GM12878 (cell line): ENCODE measurements around the gene CALHM2. TPM values are rescaled to one million over a fixed set of nuclear protein-coding genes. Genes with fewer than 3 reads are reported as not detected.

Experiments
- ATAC-seq: fragments of 200-7000 bp; cut with Tn5 transposase; 3 replicates; pipeline ENCODE4 v1.9.1; 2020; ENCODE audit warnings: mild to moderate bottlenecking, moderate library complexity
- BruUV-seq: library from RNA; stranded (reverse); fragments of 400-500 nt; replicated peaks from 2 replicates; lab custom pipeline; 2021; lab: Mats Ljungman, UMichigan
- CTCF ChIA-PET: fragments of 300-600 bp; sonication (Branson Sonifier 250); formaldehyde crosslinking; extraction: SDS; loops from one replicate; lab custom pipeline; 2021; ENCODE audit warnings: inconsistent platforms; lab: Yijun Ruan, JAX
- POLR2A ChIA-PET: fragments of 350-600 bp; formaldehyde crosslinking; extraction: SDS; loops from one replicate; lab custom pipeline; 2021; ENCODE audit warnings: inconsistent platforms; lab: Charles Lee
- RAD21 ChIA-PET: fragments of 300-600 bp; sonication (Branson Sonifier 250); formaldehyde crosslinking; loops from one replicate; lab custom pipeline; 2023; ENCODE audit warnings: antibody characterized with exemption; ENCODE audit not compliant: unreplicated experiment; lab: Charles Lee
- SMC1A ChIA-PET: fragments of 300-600 bp; sonication (Branson Sonifier 250); formaldehyde crosslinking; loops from one replicate; lab custom pipeline; 2023; ENCODE audit not compliant: unreplicated experiment, uncharacterized antibody; lab: Charles Lee
- DNase-seq: peaks from one replicate; pipeline ENCODE4 v3.0.0-alpha.2; 2011; ENCODE audit warnings: low read depth, low spot score
- FAIRE-seq: peaks from 3 replicates; lab custom pipeline; 2011; peaks lifted over from hg19 to GRCh38; lab: Jason Lieb, UNC
- H2AFZ ChIP-seq: 2 replicates; pipeline ENCODE4 v1.6.0; 2011; ENCODE audit warnings: low read depth, low read length, control low read depth; ENCODE audit not compliant: control insufficient read depth
- H3K27ac ChIP-seq: 2 replicates; pipeline ENCODE4 v1.5.1; 2011; ENCODE audit warnings: control low read depth; ENCODE audit not compliant: control insufficient read depth, insufficient read depth
- H3K27me3 ChIP-seq, 2 experiments: replicated peaks in 1 of 2; 2 replicates each; pipeline versions ENCODE4 v1.6.0 to v1.6.1; 2011; ENCODE audit warnings: low read length in 1 of 2; ENCODE audit not compliant: control insufficient read depth in 2 of 2, insufficient read depth in 2 of 2
- H3K36me3 ChIP-seq, 2 experiments: 2 replicates each; pipeline ENCODE4 v1.5.1; 2011; ENCODE audit warnings: low read length in 1 of 2; ENCODE audit not compliant: control insufficient read depth in 2 of 2, insufficient read depth in 2 of 2
- H3K4me1 ChIP-seq: 2 replicates; pipeline ENCODE4 v1.6.1; 2011; ENCODE audit warnings: mild to moderate bottlenecking, low read length, moderate library complexity, mixed read lengths; ENCODE audit not compliant: control insufficient read depth, insufficient read depth
- H3K4me2 ChIP-seq: 2 replicates; pipeline ENCODE4 v1.6.0; 2011; ENCODE audit warnings: control low read depth; ENCODE audit not compliant: control insufficient read depth, insufficient read depth
- H3K4me3 ChIP-seq: fragments of 200-600 bp; sonication (generic); 2 replicates; pipeline ENCODE4 v1.5.1; 2016
- H3K79me2 ChIP-seq: 2 replicates; pipeline ENCODE4 v1.6.0; 2011; ENCODE audit warnings: low read length; ENCODE audit not compliant: control insufficient read depth, insufficient read depth
- H3K9ac ChIP-seq: 2 replicates; pipeline ENCODE4 v1.8.0; 2011; ENCODE audit warnings: low read length, control low read depth, mixed read lengths; ENCODE audit not compliant: control insufficient read depth, insufficient read depth
- H3K9me3 ChIP-seq: replicated peaks from 3 replicates; pipeline ENCODE4 v1.5.1; 2011; ENCODE audit warnings: mild to moderate bottlenecking, low read length; ENCODE audit not compliant: control insufficient read depth, insufficient read depth
- H4K20me1 ChIP-seq: 2 replicates; pipeline ENCODE4 v1.6.0; 2011; ENCODE audit not compliant: control insufficient read depth, insufficient read depth
- CHD1 ChIP-seq: IDR thresholded peaks from 2 replicates; pipeline ENCODE4 v1.6.1; 2012; ENCODE audit warnings: low read depth, low read length, improper control_type of control experiment
- DPF2 ChIP-seq: fragments of 450-650 bp; IDR thresholded peaks from 2 replicates; pipeline ENCODE4 v1.6.1; 2017; ENCODE audit warnings: mild to moderate bottlenecking
- HCFC1 ChIP-seq: fragments of 150-350 bp; IDR thresholded peaks from 2 replicates; pipeline ENCODE4 v1.6.1; 2014; ENCODE audit warnings: low read length
- HDAC6 ChIP-seq: fragments of 200-600 bp; sonication (generic); IDR thresholded peaks from one replicate; pipeline ENCODE4 v1.8.0; 2017; ENCODE audit warnings: antibody characterized with exemption; ENCODE audit not compliant: unreplicated experiment
- IKZF1 ChIP-seq: fragments of 450-650 bp; conservative IDR thresholded peaks from 2 replicates; pipeline ENCODE4 v1.6.1; 2017; ENCODE audit warnings: antibody characterized with exemption, mild to moderate bottlenecking
- MEF2A ChIP-seq: IDR thresholded peaks from 2 replicates; pipeline ENCODE4 v1.6.1; 2011; ENCODE audit warnings: low read depth, mild to moderate bottlenecking, low read length, moderate library complexity; ENCODE audit not compliant: insufficient read depth
- RB1 ChIP-seq: fragments of 450-650 bp; formaldehyde crosslinking; IDR thresholded peaks from 2 replicates; pipeline ENCODE4 v1.6.1; 2017; ENCODE audit warnings: mild to moderate bottlenecking, borderline replicate concordance
- RELA ChIP-seq: fragments of 450-650 bp; IDR thresholded peaks from 2 replicates; pipeline ENCODE4 v1.8.0; 2014; ENCODE audit warnings: borderline replicate concordance; ENCODE audit not compliant: partially characterized antibody
- SUZ12 ChIP-seq: fragments of 200-600 bp; sonication (generic); IDR thresholded peaks from one replicate; pipeline ENCODE4 v1.6.1; 2018; ENCODE audit warnings: antibody characterized with exemption, mild to moderate bottlenecking; ENCODE audit not compliant: unreplicated experiment
- TBL1XR1 ChIP-seq: IDR thresholded peaks from 2 replicates; pipeline ENCODE4 v1.6.1; 2012; ENCODE audit warnings: low read depth, low read length, improper control_type of control experiment
- ZNF217 ChIP-seq: fragments of 450-650 bp; IDR thresholded peaks from 2 replicates; pipeline ENCODE4 v1.6.1; 2017; ENCODE audit warnings: antibody characterized with exemption, mild to moderate bottlenecking
- ZZZ3 ChIP-seq: IDR thresholded peaks from 2 replicates; pipeline ENCODE4 v1.6.1; 2011; ENCODE audit warnings: low read depth; ENCODE audit not compliant: control insufficient read depth, insufficient read length
- WGBS: methylation state at CpG from one replicate; pipeline ENCODE4 v1.1.6; 2016; ENCODE audit warnings: low lambda C conversion rate; ENCODE audit not compliant: insufficient replicate concordance, insufficient coverage; ENCODE audit errors: missing lambda C conversion rate; 5-methylcytosine and 5-hydroxymethylcytosine counted together
- in situ Hi-C: fragments of 300-500 bp; cut with MboI; formaldehyde crosslinking; loops from 9 replicates; pipeline ENCODE4 v1.14.3; 2018; ENCODE audit warnings: mixed read lengths
- intact Hi-C: fragments of 100-400 bp; cut with micrococcal nuclease; formaldehyde crosslinking; loops from one replicate; pipeline ENCODE4 v1.14.2; 2022; ENCODE audit not compliant: unreplicated experiment
- polyA plus RNA-seq, 11 experiments: library from polyadenylated mRNA; depleted of rRNA in 4 of 11; unstranded in 6 of 11; stranded (reverse) in 5 of 11; fragments of >200 nt; fragmentation: Nextera tagmentation in 4 of 11; fragmentation: Illumina TruSeq in 1 of 11; extraction: Ambion mirVana in 4 of 11; extraction: Trizol in 1 of 11; gene quantifications; 1 replicate in 1 of 11; 2 replicates in 10 of 11; pipeline versions ENCODE4 v1.2.1 to v1.2.3, GENCODE V29; 2011 to 2016; ENCODE audit warnings: inconsistent platforms in 2 of 11, missing spikeins in 2 of 11, low read depth in 1 of 11
- total RNA-seq, 4 experiments: library from RNA; depleted of rRNA in 3 of 4; stranded (reverse); fragments of >200 nt in 3 of 4; fragmentation: Illumina TruSeq in 1 of 4; extraction: Trizol in 1 of 4; gene quantifications; 2 replicates each; pipeline versions ENCODE4 v1.2.1 to v1.2.3, GENCODE V29; 2013 to 2021
- TF ChIP-seq, protein P1 (sequence below): fragments of 450-650 bp; IDR thresholded peaks from 2 replicates; pipeline ENCODE4 v1.6.1; 2014; ENCODE audit warnings: mild to moderate bottlenecking
- TF ChIP-seq, protein P2 (sequence below): fragments of 450-650 bp; IDR thresholded peaks from 2 replicates; pipeline ENCODE4 v1.6.1; 2017; ENCODE audit warnings: antibody characterized with exemption, mild to moderate bottlenecking, moderate library complexity

The CALHM2 gene
- total and polyA plus RNA-seq, 10 of the 15 experiments (the other 5 are each of a cell fraction or from before 2014, with no cell fraction given) = 0.60 to 23.7 (median 9.3) TPM

DNA sequence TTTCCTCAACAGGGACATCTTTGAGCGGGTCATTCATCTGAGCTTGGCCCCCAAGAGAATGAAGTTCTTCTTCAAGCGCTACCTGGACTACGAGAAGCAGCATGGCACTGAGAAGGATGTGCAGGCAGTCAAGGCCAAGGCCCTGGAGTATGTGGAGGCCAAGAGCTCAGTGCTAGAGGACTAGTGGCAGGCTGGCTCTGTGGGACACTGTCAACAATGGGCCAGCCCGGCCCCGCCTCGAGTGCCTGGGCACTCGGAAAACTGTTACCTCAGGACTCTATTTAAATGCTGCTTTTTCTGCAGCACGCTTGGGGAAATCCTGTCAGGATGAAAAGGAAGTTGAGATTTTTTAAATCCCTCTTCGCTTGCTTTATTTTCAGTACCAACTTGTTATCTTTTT lies 6.8 kb downstream of the CALHM2 start (continued):
- no peak for TF ChIP-seq HDAC6
- no peak for TF ChIP-seq IKZF1
- TF ChIP-seq TBL1XR1 = no peak
- TF ChIP-seq SUZ12 = no peak
- no peak for TF ChIP-seq DPF2
- no peak for TF ChIP-seq HCFC1
- no peak for TF ChIP-seq MEF2A
- TF ChIP-seq, protein P1, sequence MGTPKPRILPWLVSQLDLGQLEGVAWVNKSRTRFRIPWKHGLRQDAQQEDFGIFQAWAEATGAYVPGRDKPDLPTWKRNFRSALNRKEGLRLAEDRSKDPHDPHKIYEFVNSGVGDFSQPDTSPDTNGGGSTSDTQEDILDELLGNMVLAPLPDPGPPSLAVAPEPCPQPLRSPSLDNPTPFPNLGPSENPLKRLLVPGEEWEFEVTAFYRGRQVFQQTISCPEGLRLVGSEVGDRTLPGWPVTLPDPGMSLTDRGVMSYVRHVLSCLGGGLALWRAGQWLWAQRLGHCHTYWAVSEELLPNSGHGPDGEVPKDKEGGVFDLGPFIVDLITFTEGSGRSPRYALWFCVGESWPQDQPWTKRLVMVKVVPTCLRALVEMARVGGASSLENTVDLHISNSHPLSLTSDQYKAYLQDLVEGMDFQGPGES = no peak
- no peak for TF ChIP-seq RB1

DNA sequence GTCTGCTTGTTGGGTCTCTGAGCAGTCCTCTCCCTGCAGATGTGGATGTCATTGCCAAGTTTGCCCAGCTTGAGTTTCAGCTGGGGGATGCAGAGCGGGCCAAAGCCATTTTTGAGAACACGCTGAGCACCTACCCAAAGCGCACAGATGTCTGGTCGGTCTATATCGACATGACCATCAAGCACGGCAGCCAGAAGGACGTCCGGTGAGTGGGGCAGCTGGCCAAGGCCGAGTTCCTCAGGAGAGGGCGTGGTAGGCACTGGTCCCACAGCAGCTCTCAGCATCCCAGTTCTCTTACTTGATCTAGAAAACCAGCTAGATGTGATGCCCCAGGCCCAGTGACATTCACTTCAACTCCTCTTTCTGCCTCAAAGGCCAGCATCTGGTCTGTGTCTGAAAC lies 7.7 kb downstream of the CALHM2 start:
- 96% methylated on average over 10 of the region's 10 CpGs for WGBS
- in situ Hi-C loops = no loop called here
- peaks cover 8% of the 10 kb centered on the region for H3K79me2 ChIP-seq
- H3K27me3 ChIP-seq = no peaks in the 10 kb centered on the region
- H3K9me3 ChIP-seq = no peaks in the 10 kb centered on the region
- peaks cover 34 to 48% of the 10 kb centered on the region in 2 experiments for H3K36me3 ChIP-seq
- intact Hi-C loops = no loop called here
- no peak overlapping the region for H3K9ac ChIP-seq
- no peaks in the 10 kb centered on the region; the same call in 1 of the 2 replicates for H4K20me1 ChIP-seq
- DNase-seq (no peak), FAIRE-seq (no peak), ATAC-seq (no peak; the same call in 2 of the 3 replicates)
- no peak for TF ChIP-seq RELA
- TF ChIP-seq TBL1XR1 = no peak
- TF ChIP-seq, protein P2, sequence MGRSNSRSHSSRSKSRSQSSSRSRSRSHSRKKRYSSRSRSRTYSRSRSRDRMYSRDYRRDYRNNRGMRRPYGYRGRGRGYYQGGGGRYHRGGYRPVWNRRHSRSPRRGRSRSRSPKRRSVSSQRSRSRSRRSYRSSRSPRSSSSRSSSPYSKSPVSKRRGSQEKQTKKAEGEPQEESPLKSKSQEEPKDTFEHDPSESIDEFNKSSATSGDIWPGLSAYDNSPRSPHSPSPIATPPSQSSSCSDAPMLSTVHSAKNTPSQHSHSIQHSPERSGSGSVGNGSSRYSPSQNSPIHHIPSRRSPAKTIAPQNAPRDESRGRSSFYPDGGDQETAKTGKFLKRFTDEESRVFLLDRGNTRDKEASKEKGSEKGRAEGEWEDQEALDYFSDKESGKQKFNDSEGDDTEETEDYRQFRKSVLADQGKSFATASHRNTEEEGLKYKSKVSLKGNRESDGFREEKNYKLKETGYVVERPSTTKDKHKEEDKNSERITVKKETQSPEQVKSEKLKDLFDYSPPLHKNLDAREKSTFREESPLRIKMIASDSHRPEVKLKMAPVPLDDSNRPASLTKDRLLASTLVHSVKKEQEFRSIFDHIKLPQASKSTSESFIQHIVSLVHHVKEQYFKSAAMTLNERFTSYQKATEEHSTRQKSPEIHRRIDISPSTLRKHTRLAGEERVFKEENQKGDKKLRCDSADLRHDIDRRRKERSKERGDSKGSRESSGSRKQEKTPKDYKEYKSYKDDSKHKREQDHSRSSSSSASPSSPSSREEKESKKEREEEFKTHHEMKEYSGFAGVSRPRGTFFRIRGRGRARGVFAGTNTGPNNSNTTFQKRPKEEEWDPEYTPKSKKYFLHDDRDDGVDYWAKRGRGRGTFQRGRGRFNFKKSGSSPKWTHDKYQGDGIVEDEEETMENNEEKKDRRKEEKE = no peak
- no peak for TF ChIP-seq ZNF217
- TF ChIP-seq CHD1 = no peak
- no peak for TF ChIP-seq ZZZ3
- POLR2A ChIA-PET = interaction anchor here (0.8 to 2.1 kb wide), 2 partner anchors 26 to 46 kb away, joined by 6 read pairs; no protein-coding TSS in a partner anchor
- no peak overlapping the region for H3K27ac ChIP-seq
- 0 out of 2 replicates have a peak, but pooled peaks cover 2% of the 10 kb centered on the region for H3K4me1 ChIP-seq
- no TSS peak for BruUV-seq
- CTCF ChIA-PET = interaction anchor here (17.8 kb wide), 1 partner anchor 34 kb away, joined by 163 read pairs; the partner anchor contains the start of gene CALHM3
- no peak overlapping the region for H2AFZ ChIP-seq
- H3K4me3 ChIP-seq = no peak overlapping the region
- RAD21 ChIA-PET = interaction anchor here (1.0 to 2.5 kb wide), 3 partner anchors 32 to 40 kb away, joined by 3 to 7 read pairs (median 3); no protein-coding TSS in a partner anchor
- SMC1A ChIA-PET = interaction anchor here (1.6 kb wide), 1 partner anchor 37 kb away, joined by 3 read pairs; no protein-coding TSS in a partner anchor
- H3K4me2 ChIP-seq = no peak overlapping the region
